HG02642 (cell line): ENCODE results near the gene LHFPL5.

Source experiments
- ATAC-seq: cut with Tn5 transposase; IDR thresholded peaks from one replicate; pipeline ENCODE4 v1.9.1; 2021; ENCODE audit warnings: mild to moderate bottlenecking; ENCODE audit not compliant: unreplicated experiment, poor library complexity

LHFPL5 gene

DNA sequence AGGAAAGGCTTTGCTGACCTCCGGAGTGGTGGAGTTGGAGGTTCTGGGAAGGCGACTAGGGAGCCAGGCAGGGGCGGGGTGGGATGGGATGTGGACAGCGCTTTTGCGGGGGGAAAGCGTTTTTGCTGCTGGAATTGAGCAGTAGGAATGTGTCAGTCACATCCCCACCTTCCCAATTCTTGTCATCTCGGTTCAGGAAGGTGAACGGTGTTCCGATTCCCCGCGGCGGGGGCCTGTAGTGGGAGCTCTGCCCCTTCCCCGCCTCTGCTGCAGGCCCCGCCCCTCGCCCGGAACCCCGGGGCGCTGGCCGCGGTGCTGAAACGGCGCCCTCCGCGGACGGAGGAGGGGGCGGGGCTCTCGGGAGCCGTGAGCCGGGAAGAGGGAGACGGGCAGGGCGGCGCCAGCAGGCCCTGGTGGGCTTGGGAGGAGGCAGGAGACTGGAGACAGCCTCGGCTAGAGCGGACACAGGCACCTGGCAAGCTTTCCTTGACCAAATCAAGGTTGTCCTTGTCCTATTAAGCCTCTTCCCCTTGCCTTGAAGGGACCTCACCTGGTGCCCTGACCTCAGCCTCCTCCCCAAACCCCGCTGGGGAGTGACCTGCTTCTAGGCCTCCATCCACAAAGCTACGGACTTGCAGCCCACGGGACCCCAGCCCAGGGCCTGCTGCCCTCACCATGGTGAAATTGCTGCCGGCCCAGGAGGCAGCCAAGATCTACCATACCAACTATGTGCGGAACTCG, at the start of gene LHFPL5:
TSS of gene LHFPL5 (plus strand) at position 357 of the 741 bp plus-strand sequence. CDS start at position 676, 319 bp downstream.
- no peak for ATAC-seq

DNA sequence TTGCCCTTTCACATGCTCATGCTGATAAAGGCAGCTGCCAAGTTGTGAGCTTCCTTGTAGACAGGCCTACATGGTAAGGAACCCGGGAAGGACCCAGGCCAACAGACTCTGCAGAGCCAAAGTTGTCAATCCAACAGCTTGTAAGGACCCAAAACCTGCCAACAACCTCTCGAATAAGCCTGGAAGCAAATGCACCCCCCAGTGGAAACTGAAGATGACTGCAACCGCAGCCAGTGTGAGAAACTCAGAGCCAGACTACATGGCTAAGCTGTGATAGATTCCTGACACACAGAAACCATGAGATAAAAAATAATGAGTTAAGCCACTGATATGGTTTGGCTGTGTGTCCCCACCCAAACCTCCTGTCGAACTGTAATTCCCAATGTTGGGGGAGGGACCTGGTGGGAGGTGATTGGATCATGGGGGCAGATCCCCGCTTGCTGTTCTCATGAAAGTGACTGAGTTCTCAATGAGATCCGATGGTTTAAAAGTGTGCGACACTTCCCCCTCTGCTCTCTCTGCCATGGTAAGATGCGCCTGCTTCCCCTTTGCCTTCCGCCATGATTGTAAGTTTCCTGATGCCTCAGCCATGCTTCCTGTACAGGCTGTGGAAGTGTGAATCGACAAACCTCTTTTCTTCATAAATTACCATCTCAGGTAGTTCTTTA, 47.6 kb upstream of the LHFPL5 start:
- ATAC-seq, result no peak

DNA sequence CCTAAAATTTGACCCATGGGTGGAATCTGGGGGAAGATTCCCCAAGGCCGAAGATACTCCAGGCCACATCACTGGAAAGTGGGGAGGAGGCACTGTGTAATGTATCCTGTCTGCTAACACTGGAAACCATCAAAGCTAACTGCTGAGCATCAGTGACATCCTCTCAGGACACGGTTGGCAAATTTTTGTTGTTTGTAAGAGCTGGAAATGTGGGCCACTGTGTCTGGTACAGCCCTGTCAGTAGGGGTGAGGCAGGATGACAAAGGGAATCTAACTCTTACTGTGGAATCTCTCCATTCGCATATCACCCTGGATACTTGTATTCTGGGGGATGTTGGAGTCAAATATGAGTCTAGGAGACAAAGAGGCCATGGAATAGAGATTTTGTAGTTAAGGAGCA, 45.7 kb upstream of the LHFPL5 start:
- no peak for ATAC-seq

DNA sequence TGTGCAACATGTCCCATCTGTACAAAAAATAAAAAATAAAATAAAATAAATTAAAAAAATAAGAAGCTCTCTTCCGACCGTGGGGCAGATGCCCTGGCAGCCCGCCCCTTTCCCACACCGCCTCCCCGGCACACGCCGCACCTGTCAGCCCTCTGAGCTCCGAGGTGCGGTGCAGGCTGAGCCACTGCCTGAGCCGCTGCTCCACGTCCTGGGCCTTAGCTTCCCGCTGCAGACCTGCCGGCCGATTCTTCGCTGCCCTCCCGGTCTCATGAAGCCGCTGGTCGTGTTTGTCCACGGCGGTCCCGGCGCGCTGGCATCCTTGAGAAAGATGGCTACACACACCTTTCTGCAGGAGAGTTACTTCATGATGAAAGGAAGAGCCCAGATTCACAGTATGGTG, 39.4 kb upstream of the LHFPL5 start:
- ATAC-seq, result no peak

DNA sequence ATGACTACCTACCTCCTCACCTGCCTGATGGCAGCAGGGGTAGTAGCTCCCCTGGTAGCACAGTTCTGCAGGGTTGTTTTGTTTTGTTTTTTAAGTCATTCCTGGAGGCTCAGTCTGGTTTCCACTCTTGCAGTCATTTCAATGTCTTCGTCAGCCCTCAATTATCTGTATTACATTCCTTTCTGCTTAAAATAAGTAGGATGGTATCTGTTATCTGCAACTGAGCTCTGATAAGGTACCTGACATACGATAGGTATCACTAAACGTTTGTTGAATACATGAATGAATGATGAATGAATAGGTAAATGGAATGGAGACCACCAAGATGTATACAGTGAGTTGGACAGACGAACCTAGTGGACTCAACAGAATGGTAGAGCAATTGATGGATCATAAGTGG, 35.9 kb upstream of the LHFPL5 start:
- no peak for ATAC-seq

DNA sequence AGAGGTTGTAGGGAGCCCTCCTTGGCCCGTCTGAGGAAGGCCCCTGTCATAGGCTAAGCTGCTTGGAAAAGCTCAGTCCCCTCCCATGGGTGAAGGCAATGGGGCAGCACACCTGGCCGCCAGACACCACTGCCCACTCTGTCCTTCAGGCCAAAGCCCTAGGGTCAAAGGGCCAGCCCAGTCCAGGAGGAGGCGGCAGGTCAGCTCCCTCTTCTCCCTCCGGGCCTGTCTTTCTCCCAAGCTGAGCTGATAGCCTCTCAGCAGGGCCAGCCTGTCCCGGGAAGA, 33.9 kb upstream of the LHFPL5 start:
- ATAC-seq, result no peak

DNA sequence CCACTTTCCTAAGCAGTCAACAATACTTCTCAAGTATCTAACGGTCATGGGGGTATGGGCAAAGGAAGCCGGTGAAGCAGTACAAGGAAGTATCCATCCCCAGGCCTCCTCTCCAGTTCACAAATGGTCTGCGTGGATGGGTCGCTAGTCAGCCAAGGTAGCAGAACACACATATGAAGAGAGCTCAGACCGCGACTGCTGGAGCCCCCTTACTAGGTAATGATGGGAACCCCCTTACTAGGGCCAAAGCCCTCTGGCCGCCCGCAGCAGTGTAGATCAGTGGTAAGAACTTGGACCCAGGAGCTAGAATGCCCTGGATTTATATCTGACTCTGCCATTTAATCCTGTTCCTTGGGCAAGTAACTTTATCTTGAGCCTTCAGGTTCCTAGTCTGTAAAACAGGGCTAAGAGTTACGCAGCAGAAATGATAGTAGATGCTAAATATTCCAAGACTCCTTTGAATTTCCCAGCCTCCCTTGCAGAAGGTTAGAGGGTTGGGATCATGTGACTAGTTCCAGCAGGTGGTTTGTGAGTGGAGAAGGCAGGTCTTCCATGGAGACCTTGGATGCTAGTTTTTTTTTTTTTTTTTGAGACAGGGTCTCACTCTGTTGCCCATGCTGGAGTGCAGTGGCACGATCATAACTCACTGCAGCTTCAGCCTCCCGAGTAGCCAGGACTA, 30.9 kb upstream of the LHFPL5 start:
- no peak for ATAC-seq

DNA sequence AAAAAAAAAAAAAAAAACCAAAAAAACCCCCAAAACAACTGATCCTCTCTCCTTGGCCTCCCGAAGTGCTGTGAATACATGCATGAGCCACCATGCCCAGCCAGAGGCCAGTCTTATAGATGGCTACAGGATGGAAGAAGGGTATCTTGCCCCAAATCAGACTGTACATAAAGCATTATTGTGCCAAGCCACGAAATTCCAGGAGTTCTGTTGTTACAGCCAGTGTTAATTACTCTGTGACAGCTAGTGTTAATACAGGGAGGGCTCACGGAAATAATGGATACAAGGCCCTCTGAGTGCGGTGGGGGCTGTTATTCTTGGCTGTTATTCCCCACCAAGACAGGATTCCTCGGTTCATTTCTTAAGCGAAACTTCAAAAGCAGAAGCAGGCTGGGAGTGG, 30.1 kb upstream of the LHFPL5 start:
- ATAC-seq, result no peak

DNA sequence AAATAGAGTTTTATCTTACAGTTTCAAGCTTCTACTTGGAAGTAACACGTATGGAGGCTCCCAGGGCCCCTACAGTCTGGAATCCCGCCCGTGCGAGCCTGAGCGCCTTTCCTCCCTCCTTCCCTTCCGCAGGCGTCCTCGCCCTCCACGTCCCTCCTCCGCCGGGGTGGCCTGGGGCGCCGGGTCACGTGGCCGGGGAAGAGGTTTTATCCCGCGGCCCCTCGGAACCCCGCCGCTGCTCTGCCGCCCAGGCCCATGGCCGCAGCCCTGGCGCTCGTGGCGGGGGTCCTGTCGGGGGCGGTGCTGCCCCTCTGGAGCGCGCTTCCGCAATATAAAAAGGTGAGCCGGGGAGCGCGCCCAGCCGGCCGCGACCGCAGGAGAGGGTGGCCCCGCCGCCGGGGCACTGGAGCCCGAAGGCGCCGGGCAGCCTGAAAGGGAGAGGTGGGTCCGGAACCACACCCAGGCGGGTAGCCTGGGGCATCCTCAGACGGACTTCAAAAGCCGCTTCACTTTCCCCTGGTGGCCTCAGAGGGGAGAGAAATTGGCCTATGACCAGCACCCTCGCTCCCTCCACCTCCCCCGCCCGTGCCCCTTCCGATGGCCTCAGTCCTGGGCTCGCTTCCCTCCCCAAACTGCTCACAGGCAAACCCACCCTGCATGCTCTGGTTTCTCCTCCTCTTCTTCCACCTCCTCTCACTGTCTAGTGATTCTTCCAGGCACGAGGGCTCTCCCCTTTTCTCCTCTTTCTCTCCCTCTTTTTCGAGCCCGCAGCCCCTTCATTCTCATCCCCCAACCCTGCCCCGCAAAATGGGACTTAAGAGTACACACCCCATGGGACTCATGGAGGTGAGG, 28.6 kb upstream of the LHFPL5 start, which contains the start of gene CLPSL2:
TSS of gene CLPSL2 (plus strand) at position 235 of the 852 bp plus-strand sequence. CDS start at position 256, 21 bp downstream.
- ATAC-seq, result no peak

DNA sequence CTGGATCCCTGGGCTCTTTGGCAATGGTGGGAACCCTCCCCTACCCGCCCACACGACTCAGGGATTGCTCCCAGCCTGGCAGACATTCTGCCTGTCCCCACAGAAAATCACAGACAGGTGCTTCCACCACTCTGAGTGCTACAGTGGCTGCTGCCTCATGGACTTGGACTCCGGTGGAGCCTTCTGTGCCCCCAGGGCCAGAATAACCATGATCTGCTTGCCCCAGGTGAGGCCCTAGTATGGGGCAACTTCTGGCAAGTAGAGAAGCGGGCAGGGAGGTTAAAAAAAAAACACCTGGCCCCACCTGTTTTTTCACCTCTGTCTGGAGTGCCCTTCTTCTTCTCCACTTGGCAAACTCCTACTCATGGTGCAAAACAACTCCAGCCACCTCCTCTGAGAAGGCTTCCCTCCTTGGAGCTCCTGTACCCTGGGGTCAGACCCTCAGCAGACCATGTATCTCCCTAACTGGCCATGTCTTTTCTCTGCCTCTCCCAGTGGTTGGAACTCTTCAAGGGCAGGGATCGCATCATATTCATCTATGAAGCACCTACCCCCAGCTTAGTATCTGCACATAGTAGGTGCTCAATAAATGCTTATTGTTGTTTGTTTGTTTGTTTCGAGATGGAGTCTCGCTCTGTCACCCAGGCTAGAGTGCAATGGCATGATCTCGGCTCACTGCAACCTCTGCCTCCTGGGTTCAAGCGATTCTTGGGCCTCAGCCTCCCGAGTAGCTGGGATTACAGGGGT, 27.6 kb upstream of the LHFPL5 start:
- ATAC-seq, result no peak

DNA sequence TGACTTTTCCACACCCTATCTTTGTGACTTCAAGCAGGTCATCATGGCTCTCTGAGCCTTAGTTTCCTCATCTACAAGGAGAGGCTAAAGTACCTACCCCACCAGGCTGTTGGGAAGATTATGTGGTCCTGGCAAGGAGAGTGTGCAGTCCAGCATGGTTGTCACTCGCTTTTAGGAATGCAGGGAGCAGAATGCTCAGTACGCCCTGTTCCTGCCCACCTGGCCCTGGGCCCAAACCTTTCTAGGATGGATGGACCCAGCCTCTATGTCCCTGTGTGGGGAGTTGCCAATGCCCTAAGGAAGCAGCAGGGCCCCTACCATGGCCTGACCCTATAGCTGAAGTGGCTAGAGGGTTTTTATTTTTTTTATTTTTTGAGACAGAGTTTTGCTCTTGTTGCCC, 26.7 kb upstream of the LHFPL5 start:
- ATAC-seq, result no peak

DNA sequence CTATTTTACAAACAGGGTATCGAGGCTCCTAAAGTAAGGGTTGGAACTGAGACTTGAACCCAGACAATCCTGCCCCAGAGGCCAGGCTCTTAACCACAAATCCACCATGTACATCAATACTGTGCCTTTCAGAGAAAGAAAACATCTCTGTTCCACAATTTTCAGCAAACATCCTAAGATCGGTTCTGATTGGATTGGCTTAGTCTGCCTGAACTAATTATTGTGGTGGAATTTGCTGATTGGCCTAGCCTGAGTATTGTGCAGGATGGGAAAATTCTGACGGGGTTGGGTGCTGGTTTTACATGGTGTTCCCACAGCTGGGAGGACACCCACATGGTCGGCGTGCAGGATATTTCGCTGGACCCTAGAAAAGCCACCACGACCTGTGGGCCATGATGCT, 24.4 kb upstream of the LHFPL5 start, which contains the start of gene CLPSL1:
TSS of gene CLPSL1 (plus strand) at position 301 of the 400 bp plus-strand sequence. CDS start at position 393, 92 bp downstream.
- no peak for ATAC-seq

DNA sequence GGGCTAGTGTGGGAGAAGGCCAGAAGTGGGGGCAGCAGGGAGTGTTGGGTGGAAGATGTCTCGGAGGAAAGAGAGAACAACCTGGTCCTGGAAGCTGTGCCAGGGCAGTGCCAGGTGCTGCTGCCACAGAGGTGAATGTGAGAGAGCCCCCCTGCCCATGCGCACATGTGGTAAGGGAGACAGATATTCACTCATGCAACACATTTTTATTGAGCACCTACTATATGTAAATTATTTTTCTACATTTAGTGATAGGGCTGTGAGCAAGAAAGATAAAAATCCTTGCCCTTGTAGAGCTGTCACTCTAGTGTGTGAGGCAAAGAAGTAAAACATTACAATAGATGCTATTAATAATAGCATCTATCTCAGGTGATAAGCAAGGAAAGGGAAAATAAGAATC, 23.9 kb upstream of the LHFPL5 start:
- no peak for ATAC-seq

DNA sequence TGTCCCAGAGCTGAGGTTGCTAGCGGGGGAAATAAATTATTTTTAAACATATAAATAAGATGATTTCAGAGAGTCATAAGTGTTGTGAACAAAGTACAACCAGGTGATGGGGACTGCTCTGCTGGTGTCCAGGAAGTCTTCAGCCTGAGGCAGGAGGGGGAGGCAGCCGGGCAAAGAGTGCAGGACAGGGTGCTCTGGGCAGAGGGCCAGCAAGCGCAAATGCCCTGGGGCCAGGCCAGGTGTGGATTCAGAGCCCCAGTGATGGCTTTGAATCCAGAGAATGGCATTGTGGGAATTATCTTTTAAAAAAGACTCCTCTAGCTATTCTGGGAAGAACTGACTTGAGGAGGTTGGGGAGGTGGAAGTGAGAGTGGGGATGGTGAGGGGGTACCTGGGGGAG, 22.7 kb upstream of the LHFPL5 start:
- no peak for ATAC-seq

DNA sequence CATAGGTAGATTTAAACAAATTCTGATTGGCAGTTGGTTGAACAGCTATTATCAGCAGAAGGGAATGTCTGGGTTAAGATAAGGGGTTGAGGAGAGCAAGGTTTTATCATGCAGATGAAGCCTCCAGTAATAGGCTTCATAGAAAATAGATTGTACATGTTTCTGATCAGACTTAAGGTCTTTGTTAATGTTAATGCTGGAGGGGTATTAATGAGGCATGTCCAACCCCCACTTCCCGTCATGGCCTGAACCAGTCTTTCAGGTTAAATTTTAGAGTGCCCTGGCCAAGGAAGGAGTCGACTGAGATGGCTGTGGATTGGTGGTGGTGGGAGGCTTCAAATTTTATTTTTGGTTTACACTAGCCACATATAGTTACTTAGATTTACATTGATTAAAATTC, 21.0 kb upstream of the LHFPL5 start:
- ATAC-seq, result no peak

DNA sequence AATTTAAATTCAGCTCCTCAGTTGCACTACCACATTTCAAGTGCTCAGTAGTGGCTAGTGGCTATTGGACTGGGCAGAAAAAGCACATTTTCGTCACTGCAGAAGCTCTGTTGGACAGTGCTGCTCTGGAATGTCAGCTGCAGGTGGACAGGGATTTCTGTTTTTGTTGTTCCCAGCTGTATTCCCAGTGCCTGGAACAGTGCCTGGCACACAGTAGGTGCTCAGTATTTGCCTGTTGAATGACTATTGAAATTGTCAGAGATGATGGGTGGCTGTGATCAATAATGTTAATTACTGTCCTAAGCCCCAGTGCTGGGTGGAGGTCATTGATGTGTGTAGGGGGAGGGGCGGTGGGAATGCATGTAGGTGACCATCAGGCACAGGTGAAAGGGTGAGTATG, 18.9 kb upstream of the LHFPL5 start:
- ATAC-seq, result no peak

DNA sequence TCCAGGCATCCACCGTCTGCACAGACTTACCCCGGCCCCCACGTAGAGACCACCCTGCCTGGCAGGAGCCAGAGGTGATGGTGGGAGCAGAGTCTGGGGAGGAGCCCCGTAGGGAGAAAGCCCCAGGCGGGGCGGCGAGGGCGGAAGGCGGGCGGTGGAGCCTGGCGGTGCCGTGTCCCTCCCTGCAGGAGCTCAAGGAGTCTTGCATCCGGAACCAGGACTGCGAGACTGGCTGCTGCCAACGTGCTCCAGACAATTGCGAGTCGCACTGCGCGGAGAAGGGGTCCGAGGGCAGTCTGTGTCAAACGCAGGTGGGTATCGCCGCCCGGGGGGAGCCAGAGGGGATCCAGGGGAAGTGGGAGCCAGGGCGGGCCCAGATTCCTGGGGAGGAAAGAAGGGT, 18.3 kb upstream of the LHFPL5 start:
- no peak for ATAC-seq

DNA sequence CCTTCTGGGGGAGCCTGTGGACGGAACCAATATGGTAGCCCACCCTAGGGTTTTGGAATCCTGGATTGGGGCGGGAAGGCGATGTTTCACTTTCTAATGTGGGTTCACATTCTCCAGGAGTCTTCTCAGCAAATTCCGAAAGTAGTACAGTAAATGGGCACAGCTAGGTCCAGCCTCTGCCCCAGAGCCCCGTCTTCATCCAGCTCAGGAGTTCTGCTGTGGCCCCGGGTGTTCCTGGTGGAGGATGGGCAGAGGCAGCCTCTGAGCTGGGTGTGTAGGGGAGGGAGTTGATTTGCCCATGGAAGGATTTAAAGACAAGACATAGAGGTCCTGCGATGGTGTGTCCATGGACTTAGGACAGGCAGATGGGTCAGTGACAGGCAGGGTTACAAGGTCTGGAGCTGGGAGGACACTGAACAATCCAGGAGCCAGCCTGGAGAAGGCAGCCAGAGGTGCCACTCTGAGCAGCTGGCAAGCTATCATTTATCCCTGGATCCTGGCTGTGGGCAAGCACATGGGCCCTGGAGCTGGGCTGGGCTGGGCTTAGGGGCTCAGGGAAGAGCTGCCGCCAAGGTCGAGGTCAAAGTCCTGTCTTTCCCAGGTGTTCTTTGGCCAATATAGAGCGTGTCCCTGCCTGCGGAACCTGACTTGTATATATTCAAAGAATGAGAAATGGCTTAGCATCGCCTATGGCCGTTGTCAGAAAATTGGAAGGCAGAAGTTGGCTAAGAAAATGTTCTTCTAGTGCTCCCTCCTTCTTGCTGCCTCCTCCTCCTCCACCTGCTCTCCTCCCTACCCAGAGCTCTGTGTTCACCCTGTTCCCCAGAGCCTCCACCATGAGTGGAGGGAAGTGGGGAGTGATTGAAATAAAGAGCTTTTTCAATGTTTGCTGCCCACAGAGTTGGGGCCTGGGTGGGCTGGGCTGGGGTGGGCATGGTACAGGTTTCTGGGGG, 17.6 kb upstream of the LHFPL5 start:
- ATAC-seq, result no peak
